HepG2 (cell line): ENCODE data around the gene IGFBP5.

Experiments
- ASH2L ChIP-seq: fragments of 300-600, 200-600 bp; sonication (generic); IDR thresholded peaks from 2 replicates; pipeline ENCODE4 v1.7.0; 2017; ENCODE audit warnings: low read depth, mild to moderate bottlenecking, moderate library complexity, mixed read lengths, low read length; ENCODE audit not compliant: insufficient read length
- JUNB ChIP-seq: sonication (generic); formaldehyde crosslinking; IDR thresholded peaks from 2 replicates; pipeline ENCODE4 v1.8.0; 2022; ENCODE audit warnings: missing genetic modification reagents, mild to moderate bottlenecking, borderline replicate concordance
- ZKSCAN1 ChIP-seq: fragments of 150-350 bp; IDR thresholded peaks from 2 replicates; pipeline ENCODE4 v1.6.1; 2014; ENCODE audit warnings: low read length
- ZNF724P ChIP-seq: sonication (generic); formaldehyde crosslinking; IDR thresholded peaks from 2 replicates; pipeline ENCODE4 v1.8.0; 2022; ENCODE audit warnings: missing genetic modification reagents, borderline replicate concordance
- TF ChIP-seq, protein P1 (sequence below): sonication (generic); formaldehyde crosslinking; IDR thresholded peaks from 2 replicates; pipeline ENCODE4 v1.5.0; 2020; ENCODE audit warnings: mild to moderate bottlenecking, missing genetic modification reagents, moderate library complexity
- TF ChIP-seq, protein P2 (sequence below): sonication (generic); formaldehyde crosslinking; conservative IDR thresholded peaks from 2 replicates; pipeline ENCODE4 v1.8.1; 2023; ENCODE audit warnings: missing genetic modification reagents

DNA sequence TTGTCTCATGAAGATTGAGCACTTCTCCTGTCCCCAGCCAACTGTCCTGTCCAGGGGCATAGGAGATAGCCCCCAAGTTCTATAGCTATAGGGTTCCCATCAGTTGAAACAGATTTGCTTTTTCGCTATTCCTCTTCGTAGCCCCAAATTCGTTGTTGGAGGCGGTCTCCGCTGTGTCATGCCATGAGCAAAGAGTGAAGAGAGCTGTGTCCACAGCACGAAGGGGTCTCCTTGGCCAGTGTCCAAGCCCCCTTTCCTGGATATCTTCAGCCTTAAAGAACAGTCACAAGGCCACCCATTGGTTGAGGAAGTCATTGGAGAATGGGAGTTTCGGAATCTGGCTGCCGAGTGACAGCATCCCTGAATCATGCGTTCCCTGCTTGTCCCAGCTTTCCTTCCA, 21.0 kb downstream of the IGFBP5 start:
- TF ChIP-seq, protein P1, sequence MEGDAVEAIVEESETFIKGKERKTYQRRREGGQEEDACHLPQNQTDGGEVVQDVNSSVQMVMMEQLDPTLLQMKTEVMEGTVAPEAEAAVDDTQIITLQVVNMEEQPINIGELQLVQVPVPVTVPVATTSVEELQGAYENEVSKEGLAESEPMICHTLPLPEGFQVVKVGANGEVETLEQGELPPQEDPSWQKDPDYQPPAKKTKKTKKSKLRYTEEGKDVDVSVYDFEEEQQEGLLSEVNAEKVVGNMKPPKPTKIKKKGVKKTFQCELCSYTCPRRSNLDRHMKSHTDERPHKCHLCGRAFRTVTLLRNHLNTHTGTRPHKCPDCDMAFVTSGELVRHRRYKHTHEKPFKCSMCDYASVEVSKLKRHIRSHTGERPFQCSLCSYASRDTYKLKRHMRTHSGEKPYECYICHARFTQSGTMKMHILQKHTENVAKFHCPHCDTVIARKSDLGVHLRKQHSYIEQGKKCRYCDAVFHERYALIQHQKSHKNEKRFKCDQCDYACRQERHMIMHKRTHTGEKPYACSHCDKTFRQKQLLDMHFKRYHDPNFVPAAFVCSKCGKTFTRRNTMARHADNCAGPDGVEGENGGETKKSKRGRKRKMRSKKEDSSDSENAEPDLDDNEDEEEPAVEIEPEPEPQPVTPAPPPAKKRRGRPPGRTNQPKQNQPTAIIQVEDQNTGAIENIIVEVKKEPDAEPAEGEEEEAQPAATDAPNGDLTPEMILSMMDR (CRISPR knock-in tag) = no peak
- TF ChIP-seq ZNF724P (CRISPR knock-in tag) (no peak), ASH2L (no peak), JUNB (CRISPR knock-in tag) (no peak), ZKSCAN1 (no peak)
- TF ChIP-seq, protein P2, sequence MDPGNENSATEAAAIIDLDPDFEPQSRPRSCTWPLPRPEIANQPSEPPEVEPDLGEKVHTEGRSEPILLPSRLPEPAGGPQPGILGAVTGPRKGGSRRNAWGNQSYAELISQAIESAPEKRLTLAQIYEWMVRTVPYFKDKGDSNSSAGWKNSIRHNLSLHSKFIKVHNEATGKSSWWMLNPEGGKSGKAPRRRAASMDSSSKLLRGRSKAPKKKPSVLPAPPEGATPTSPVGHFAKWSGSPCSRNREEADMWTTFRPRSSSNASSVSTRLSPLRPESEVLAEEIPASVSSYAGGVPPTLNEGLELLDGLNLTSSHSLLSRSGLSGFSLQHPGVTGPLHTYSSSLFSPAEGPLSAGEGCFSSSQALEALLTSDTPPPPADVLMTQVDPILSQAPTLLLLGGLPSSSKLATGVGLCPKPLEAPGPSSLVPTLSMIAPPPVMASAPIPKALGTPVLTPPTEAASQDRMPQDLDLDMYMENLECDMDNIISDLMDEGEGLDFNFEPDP = no peak
